ENCODE data around the gene BIN1. TPM values are rescaled to one million over a fixed set of nuclear protein-coding genes. Genes with fewer than 3 reads are reported as not detected.

Gene BIN1
- total and polyA plus RNA-seq, 2 of the 4 experiments (the other 2 are of a cell fraction), result 18.1 to 25.7 TPM

GRCh38 chr2:127106457-127106990, 430 bp downstream of the BIN1 start:
- ATAC-seq (ENCODE audit: low read depth) (peak; percentile 10), DNase-seq (peak; percentile 10)
- Histone ChIP-seq H3K4me3 (ENCODE audit: insufficient read depth, low read depth, low read length) (peak overlapping the region; percentile 82), H3K4me2 (ENCODE audit: low read depth, low read length) (peak overlapping the region; percentile 86), H3K36me3 (ENCODE audit: control insufficient read depth, insufficient read depth, low read length) (no peaks in the 10 kb centered on the region), H3K14ac (replicated peaks; ENCODE audit: low read depth, low read length) (0 out of 2 replicates have a peak overlapping the region, but pooled peaks have one; percentile 86), H3K79me1 (ENCODE audit: low read depth in 1 of 2, low read length in 2 of 2) (peaks cover 5 to 46% of the 10 kb centered on the region in 2 experiments; a peak in 3 of 4 replicates), H2BK20ac (ENCODE audit: low read depth, low read length) (no peak overlapping the region), H3K56ac (ENCODE audit: extremely low read depth, insufficient read depth, low read length) (peak overlapping the region; percentile 53; the same call in 1 of the 2 replicates), H2BK120ac (ENCODE audit: low read depth, low read length) (peak overlapping the region; percentile 51; the same call in 1 of the 2 replicates), H3K27me3 (ENCODE audit: control insufficient read depth, insufficient read depth, low read length) (peaks cover 2% of the 10 kb centered on the region), H4K91ac (ENCODE audit: insufficient read depth, low read depth, low read length) (peak overlapping the region; percentile 77; the same call in 1 of the 2 replicates), H3K4ac (ENCODE audit: low read depth, low read length) (peak overlapping the region; percentile 72), H4K5ac (ENCODE audit: low read depth, low read length) (peak overlapping the region; percentile 40), H3K23ac (ENCODE audit: low read depth, low read length) (peak overlapping the region; percentile 95), H2BK5ac (ENCODE audit: low read depth, low read length, poor library complexity, severe bottlenecking) (peak overlapping the region; percentile 37), H3K9me3 (ENCODE audit: control insufficient read depth, insufficient read depth, low read length) (no peaks in the 10 kb centered on the region), H2AK9ac (replicated peaks; ENCODE audit: low read depth, low read length, poor library complexity) (peak overlapping the region; percentile 91), H3K18ac (ENCODE audit: low read depth, low read length) (peak overlapping the region; percentile 46; the same call in 1 of the 2 replicates), H3K9ac (ENCODE audit: low read depth, low read length) (peak overlapping the region; percentile 86), H3K27ac (ENCODE audit: insufficient read depth, low read length) (peak overlapping the region; percentile 85), H2AK5ac (ENCODE audit: low read depth, low read length) (peak overlapping the region; percentile 64; the same call in 1 of the 2 replicates), H2AFZ (replicated peaks; ENCODE audit: low read length, poor library complexity) (peak overlapping the region; percentile 95), H4K8ac (ENCODE audit: low read depth in 2 of 2, low read length in 2 of 2) (peak overlapping the region; percentile 74 to 83; a peak in 3 of 4 replicates), H4K20me1 (ENCODE audit: insufficient read depth, low read length) (peaks cover 27% of the 10 kb centered on the region), H2BK15ac (ENCODE audit: low read depth, low read length) (no peak overlapping the region; the same call in 2 of the 3 replicates), H3K9me1 (ENCODE audit: insufficient read depth, low read length) (peaks cover 18% of the 10 kb centered on the region), H3K4me1 (ENCODE audit: control insufficient read depth, insufficient read depth, low read length) (peaks cover 13% of the 10 kb centered on the region)
- dilution Hi-C loops (cut with HindIII; ENCODE audit: low sequenced_read_pairs, unreplicated experiment) (no loop called here), in situ Hi-C loops (cut with MboI; ENCODE audit: low sequenced_read_pairs) (no loop called here), intact Hi-C loops (cut with micrococcal nuclease) (loop anchor here (2.0 to 5.0 kb wide), 5 partner anchors 38 to 449 kb away; partner anchors contain the start of gene GYPC)
- BruUV-seq (replicated peaks), result no TSS peak
- 0% methylated on average over 20 of the region's 45 CpGs; no CpG with 5 or more reads in 1 of the 2 experiments for WGBS, 2 experiments (ENCODE audit: extremely low coverage in 2 of 2, insufficient read length in 1 of 2)
- CTCF ChIA-PET, result interaction anchor here (0.6 to 1.8 kb wide), 5 partner anchors 12 to 87 kb away, joined by 3 to 7 read pairs (median 3); no protein-coding TSS in a partner anchor
- POLR2A ChIA-PET (ENCODE audit: unreplicated experiment), result no interaction called here
- 0 out of 2 replicates have a peak, but pooled peaks have one; percentile 7 for TF ChIP-seq RAD21 (IDR thresholded peaks at IDR 0.05; ENCODE audit: low read length)
- TF ChIP-seq, protein P1, sequence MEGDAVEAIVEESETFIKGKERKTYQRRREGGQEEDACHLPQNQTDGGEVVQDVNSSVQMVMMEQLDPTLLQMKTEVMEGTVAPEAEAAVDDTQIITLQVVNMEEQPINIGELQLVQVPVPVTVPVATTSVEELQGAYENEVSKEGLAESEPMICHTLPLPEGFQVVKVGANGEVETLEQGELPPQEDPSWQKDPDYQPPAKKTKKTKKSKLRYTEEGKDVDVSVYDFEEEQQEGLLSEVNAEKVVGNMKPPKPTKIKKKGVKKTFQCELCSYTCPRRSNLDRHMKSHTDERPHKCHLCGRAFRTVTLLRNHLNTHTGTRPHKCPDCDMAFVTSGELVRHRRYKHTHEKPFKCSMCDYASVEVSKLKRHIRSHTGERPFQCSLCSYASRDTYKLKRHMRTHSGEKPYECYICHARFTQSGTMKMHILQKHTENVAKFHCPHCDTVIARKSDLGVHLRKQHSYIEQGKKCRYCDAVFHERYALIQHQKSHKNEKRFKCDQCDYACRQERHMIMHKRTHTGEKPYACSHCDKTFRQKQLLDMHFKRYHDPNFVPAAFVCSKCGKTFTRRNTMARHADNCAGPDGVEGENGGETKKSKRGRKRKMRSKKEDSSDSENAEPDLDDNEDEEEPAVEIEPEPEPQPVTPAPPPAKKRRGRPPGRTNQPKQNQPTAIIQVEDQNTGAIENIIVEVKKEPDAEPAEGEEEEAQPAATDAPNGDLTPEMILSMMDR (conservative IDR thresholded peaks at IDR 0.05; ENCODE audit: low read depth, low read length), result no peak

Data from IMR-90 (cell line).